HG03025 (cell line): Measurements from ENCODE around the gene PDF.

Experiments used
- ATAC-seq: cut with Tn5 transposase; IDR thresholded peaks from one replicate; pipeline ENCODE4 v1.9.1; 2021; ENCODE audit warnings: mild to moderate bottlenecking, moderate library complexity; ENCODE audit not compliant: unreplicated experiment, low FRiP score

The PDF gene

DNA sequence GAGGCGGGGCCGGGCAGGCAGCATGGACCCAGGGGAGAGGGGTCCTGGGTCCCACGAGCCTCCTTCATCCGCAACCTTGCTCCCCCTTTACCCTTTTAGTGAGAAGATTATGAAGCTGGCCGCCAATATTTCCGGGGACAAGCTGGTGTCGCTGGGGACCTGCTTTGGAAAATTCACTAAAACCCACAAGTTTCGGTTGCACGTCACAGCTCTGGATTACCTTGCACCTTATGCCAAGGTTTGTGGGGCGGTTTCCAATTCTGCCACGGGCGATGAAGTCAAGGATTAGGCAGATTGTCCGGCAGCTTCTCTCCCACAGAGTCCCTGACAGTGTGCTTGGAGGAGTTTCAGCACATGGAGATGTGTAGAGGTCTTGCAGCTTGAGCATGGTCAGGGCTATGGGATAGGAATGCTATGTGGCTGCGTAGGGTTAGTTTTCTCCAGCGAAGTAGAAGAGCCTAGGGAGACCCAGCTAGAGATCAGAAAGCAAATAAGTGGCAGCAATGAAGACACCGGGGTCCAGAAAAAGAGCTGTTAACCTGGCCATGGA, 9.8 kb upstream of the PDF start:
- no peak for ATAC-seq

DNA sequence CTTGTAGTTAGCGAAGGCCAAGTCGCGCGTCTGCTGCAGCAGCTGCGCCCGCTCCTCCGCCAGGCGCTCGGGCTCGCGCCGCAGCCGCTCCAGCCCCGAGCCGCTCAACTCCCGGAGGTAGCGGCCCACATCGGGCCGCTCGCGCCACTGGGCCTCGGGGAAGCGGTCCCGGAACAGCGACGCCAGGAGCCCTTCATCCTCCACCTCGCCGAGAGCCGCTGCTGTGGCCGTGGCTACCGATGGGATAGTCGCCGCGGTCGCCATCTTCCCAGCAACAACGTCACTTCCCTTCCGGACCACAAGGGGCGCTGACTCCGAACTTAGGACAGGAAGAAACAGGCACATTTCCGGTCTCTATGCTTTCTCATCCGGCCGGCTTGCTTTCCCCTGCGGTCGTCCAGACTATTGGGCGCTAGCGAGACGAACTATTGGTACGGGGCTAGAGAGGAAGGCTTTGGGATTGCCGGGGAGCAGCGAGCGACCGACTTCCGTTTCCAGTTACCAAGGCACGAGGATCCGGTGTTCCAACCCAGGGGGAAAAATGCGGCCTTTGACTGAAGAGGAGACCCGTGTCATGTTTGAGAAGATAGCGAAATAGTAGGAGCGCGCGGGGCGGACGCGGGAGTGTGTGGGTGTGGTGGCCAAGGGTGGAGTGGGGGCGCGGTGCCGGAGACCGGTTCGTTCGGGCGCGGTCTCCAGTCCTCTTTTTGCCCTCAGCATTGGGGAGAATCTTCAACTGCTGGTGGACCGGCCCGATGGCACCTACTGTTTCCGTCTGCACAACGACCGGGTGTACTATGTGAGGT, 9.1 kb upstream of the PDF start, which contains the start of the genes COG8 and NIP7:
Gene COG8 (minus strand): TSS at position 276 of the 806 bp plus-strand sequence. CDS start 12 bp downstream, at position 264.
Gene NIP7 (plus strand): TSS at position 484 of the 806 bp plus-strand sequence. CDS start 58 bp downstream, at position 542.
- peak; percentile 89 for ATAC-seq

GRCh38 chr16:69338557-69339288, 8.3 kb upstream of the PDF start:
- no peak for ATAC-seq

- ATAC-seq = no peak
Measured at GRCh38 chr16:69334696-69335095, 4.3 kb upstream of the PDF start.

DNA sequence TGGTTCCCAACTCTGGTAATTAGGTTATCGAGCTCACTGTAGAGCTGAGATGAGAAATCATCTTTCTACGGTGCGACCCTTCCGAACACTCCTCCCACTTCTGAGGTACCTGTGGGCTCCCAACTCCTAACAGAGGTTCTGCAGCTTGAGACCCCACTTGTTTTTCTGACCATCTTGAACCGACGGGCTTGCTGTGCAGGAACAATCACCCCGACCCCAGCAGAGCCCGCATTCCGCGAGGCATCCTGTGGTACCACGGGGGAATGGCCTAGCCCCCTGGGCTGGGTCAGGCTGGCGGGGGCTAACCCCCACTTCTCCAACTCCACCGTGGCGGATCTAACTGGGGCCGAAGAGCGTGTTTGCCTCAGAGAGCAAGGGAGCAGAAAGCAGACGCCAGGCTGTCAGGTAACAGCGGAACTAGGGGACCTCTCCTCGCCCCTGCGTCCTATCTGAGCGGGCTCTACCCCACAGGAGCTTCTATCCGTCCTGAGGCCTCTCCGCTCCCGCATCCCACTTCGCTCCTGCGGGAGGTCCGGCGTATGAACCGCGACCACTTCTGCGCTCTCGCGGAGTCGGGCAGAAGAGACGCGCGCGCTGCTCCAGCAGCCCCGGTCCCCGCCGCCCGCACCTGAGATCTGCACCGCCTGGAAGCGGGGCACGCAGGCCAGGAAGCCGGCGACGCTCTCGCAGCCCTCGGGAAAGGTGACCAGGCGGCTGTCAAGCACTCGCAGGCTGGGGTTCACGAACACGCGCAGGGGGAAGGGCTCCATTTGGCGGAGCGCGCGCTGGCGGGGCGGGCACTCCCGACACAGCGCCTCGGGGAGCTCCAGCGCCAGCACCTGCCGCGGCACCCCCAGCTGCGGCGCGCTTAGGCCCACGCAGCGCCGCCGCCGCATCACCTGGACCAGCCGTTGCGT, 761 bp downstream of the PDF start:
- ATAC-seq = no peak

GRCh38 chr16:69328854-69329316, 1.5 kb downstream of the PDF start:
- no peak for ATAC-seq

DNA sequence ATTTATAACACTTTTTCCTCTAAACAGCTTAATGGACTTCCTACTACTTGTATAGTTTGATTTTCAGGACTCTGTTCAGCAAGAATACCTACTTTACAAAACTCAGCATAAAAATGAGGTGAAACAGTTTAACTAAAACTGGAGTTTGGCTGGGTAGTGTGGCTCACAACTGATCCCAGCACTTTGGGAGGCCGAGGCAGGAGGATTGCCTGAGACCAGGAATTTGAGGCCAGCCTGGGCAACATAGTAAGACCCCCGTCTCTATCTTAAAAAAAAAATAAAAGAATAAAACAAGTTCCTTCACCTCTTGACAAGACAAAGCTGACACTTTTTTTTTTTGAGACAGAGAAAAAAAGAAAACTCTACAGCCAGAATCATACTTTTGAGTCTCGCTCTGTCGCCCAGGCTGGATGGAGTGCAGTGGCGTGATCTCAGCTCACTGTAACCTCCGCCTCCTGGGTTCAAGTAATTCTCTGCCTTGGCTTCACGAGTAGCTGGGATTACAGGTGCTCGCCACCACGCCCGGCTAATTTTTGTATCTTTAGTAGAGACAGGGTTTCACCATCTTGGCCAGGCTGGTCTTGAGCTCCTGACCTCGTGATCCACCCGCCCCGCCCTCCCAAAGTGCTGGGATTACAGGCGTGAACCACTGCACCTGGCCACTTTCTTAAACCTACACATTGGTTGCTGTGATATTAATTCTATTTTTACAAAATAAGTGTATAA, 2.6 kb downstream of the PDF start:
- no peak for ATAC-seq

DNA sequence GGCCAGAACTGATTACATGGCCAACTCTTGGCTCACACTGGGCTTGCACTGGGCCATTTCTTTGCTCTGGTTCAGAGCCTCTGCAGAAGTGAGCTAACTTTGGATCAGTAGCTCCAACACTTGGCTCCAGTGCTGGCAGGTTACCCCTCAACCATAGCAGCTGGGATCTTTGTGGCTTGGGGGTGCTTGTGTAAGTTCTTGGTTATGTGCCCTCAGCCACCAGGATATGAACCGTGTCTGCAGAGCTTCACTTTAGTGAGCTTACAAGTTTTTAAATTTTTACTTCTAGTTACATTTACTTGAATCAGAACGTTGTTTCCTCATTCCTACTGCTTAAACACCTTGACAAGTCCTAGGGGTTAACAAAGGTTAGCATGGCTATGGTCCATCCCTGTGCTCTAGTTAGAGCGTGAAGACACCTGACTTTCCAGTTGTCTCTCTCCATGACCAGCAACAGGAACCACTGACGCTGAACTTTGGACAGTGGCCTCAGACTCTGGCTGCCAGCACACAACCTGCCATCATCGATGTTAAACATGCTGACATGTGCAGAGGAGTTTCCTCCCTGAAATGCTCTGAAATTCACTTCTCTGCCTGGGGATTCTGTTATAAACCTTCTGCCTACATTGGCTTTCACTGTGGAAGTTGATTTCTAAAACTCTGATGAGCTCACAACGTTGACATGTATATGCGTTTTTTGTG, 4.1 kb downstream of the PDF start:
- no peak for ATAC-seq

DNA sequence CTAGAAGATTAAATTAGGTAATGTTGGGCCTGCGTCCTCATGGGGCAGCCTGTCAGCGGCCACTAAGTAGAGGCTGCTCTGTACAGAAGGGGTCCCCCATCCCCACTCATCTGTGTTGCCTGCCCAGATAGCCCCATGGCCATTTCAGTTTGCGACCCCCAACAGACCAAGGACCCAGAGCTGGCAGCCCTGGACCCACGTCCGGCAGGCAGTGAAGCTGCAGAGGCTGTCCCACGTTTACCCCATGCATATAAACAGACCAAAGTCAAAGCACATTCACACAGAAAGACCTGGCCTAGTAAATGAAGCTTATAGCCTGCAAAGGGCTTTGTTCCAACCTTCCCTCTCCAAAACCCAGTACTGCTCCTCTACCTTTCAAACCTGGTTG, 4.6 kb downstream of the PDF start:
- ATAC-seq = no peak

DNA sequence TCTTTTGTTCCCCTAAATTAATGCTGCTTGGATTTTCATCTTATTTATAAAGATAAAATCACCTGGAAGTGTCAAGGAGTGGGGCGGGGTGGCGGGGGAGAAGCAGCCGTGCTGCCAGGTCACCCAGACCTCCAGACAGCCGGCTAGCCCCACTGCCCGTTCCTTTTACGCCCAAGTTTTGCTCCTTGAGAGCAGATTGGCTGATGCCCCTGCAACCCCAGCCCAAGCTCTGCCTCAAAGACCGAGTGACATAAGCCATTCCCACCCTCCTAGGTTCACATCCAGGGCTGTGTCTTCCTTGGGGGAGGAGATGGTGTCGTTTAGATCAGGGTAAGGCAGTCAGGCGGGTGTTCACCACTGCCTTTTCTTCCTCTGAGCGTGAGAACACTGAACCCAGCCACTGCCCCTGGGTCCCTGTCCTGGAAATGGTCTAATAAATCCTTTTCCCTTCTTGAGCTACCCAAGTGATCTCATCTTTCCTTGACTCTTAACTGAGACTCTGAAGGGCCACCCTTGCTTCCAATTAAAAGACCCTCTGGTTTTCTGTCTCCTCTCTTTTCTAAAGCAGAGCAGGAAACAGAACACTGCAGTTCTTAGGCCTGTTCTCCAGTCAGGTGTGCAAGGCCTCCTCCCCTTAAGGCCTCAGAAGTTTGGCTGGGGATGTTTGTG, 5.7 kb downstream of the PDF start:
- no peak for ATAC-seq

GRCh38 chr16:69324013-69324531, 6.3 kb downstream of the PDF start:
- ATAC-seq = no peak

DNA sequence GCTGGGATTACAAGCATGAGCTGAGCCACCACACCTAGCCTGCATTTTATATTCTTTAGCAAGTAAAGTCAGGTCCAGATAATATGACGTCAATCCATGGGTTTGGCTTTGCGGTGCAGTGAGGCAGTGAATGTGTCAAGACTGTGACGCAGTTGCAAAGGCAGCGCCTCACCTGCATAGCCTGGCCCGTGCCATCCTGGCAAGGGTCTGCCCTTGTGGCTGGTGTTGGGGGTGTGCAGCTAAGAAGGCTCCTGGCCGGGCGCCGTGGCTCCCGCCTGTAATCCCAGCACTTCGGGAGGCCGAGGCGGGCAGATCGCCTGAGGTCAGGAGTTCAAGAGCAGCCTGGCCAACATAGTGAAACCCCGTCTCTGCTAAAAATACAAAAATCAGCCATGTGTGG, 7.0 kb downstream of the PDF start:
- no peak for ATAC-seq

DNA sequence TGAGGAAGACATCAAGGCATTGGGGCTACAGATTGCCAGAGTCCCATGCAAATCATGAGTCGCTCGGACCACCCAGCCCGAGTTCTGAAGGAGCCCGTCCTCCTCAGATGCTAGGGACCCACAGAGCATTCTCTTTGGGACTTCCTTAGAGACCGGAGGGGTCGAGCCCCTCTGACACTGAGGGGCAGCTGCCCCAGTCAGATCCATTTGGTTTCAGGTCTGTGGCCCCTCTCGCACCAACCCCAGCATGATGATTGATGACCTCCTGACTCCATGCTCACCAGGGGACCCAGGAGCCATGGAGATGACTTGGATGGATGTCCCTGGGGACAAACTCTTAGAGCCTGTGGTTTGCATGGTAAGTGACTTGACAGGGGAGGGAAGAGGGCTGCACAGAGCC, 8.0 kb downstream of the PDF start:
- no peak for ATAC-seq

GRCh38 chr16:69321080-69321479, 9.3 kb downstream of the PDF start:
- no peak for ATAC-seq

DNA sequence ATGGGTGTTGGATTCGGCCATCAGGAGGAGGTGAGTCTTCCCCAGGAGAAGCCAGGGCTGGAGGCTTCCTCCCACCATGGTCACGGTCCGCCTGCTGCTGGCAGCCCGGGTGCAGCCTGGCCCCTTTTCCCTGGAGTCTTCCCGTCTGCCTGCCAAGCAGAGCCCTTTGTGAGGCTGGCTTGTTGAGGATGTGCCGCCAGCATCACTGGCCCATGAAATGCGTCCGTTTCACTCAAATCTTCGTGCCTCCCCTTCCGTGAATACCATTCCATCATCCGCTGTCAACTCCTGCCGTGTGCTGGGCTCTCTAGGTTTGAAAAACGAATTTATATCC, 9.7 kb downstream of the PDF start:
- no peak for ATAC-seq

- ATAC-seq = no peak
Measured at GRCh38 chr16:69319826-69320739, 10.3 kb downstream of the PDF start.

GRCh38 chr16:69319381-69319780, 11.0 kb downstream of the PDF start:
- no peak for ATAC-seq
